ENCODE data around the gene EXOC3L2. TPM values are rescaled to one million over a fixed set of nuclear protein-coding genes. Genes with fewer than 3 reads are reported as not detected.
A peak's percentile ranks its signal among the peaks of the same experiment; 100 is the strongest.

EXOC3L2 gene
- total and polyA plus RNA-seq, 10 donors = 1.9 to 22.7 (median 13.4) TPM

- Histone ChIP-seq H3K4me3 (no peak overlapping the region), H3K27ac (no peak overlapping the region), H3K27me3 (replicated peaks in 1 of 7) (peaks cover 0 to 10% (median 0%) of the 10 kb centered on the region in 7 donors), H3K9me3 (no peaks in the 10 kb centered on the region), H3K4me1 (peaks cover 0 to 20% (median 8%) of the 10 kb centered on the region in 6 donors), H3K36me3 (peaks cover 0 to 3% (median 0%) of the 10 kb centered on the region in 6 donors)
- DNase-seq = no peak
- WGBS, 5 donors = 88 to 99% (median 93%) methylated on average over 3 of the region's 3 CpGs
- intact Hi-C loops (cut with DNase I; ENCODE audit: low total_unique reads) = no loop called here
- TF ChIP-seq POLR2A (IDR thresholded peaks at IDR 0.05) (no peak), POLR2AphosphoS5 (IDR thresholded peaks at IDR 0.05) (no peak), CTCF (IDR thresholded peaks at IDR 0.05 in 8 of 11, conservative IDR thresholded peaks at IDR 0.05 in 3 of 11) (no peak)
Measured at GRCh38 chr19:45206328-45206727, 38.9 kb downstream of the EXOC3L2 start.

GRCh38 chr19:45205810-45206209 lies 39.4 kb downstream of the EXOC3L2 start:
- intact Hi-C loops (cut with DNase I; ENCODE audit: low total_unique reads) = no loop called here
- H3K27me3 ChIP-seq (replicated peaks in 1 of 7) = peaks cover 0 to 5% (median 0%) of the 10 kb centered on the region in 7 donors
- TF ChIP-seq CTCF (IDR thresholded peaks at IDR 0.05 in 8 of 11, conservative IDR thresholded peaks at IDR 0.05 in 3 of 11) (no peak), POLR2AphosphoS5 (IDR thresholded peaks at IDR 0.05) (no peak), POLR2A (IDR thresholded peaks at IDR 0.05) (no peak)

GRCh38 chr19:45202637-45203036 lies 42.6 kb downstream of the EXOC3L2 start:
- H3K27me3 ChIP-seq (replicated peaks in 1 of 7) = no peaks in the 10 kb centered on the region
- H3K4me3 ChIP-seq = no peak overlapping the region
- H3K9me3 ChIP-seq = no peaks in the 10 kb centered on the region
- no peak for TF ChIP-seq CTCF (IDR thresholded peaks at IDR 0.05 in 8 of 11, conservative IDR thresholded peaks at IDR 0.05 in 3 of 11)
- TF ChIP-seq POLR2A (IDR thresholded peaks at IDR 0.05) = no peak
- no peak for TF ChIP-seq POLR2AphosphoS5 (IDR thresholded peaks at IDR 0.05)
- no peak for DNase-seq
- WGBS, 5 donors = 76 to 90% (median 82%) methylated on average over 6 of the region's 6 CpGs
- H3K4me1 ChIP-seq = peaks cover 0 to 10% (median 0%) of the 10 kb centered on the region in 6 donors
- intact Hi-C loops (cut with DNase I; ENCODE audit: low total_unique reads) = no loop called here
- peaks cover 0 to 3% (median 0%) of the 10 kb centered on the region in 6 donors for H3K36me3 ChIP-seq
- H3K27ac ChIP-seq = peak overlapping the region in 5 of 8 donors; percentile 33 to 47 (median 37)

More at GRCh38 chr19:45205810-45206209, 39.4 kb downstream of the EXOC3L2 start:
- 82 to 91% (median 86%) methylated on average over 12 of the region's 12 CpGs for WGBS, 5 donors
- Histone ChIP-seq H3K4me1 (peaks cover 0 to 14% (median 5%) of the 10 kb centered on the region in 6 donors), H3K4me3 (no peak overlapping the region), H3K27ac (no peak overlapping the region), H3K36me3 (peaks cover 0 to 3% (median 0%) of the 10 kb centered on the region in 6 donors), H3K9me3 (no peaks in the 10 kb centered on the region)
- DNase-seq = no peak

- H3K4me1 ChIP-seq = peaks cover 0 to 10% (median 0%) of the 10 kb centered on the region in 6 donors
- no peak for DNase-seq
- 62 to 78% (median 75%) methylated on average over 4 of the region's 4 CpGs for WGBS, 5 donors
- no peak overlapping the region for H3K4me3 ChIP-seq
- H3K27me3 ChIP-seq (replicated peaks in 1 of 7) = no peaks in the 10 kb centered on the region
- H3K9me3 ChIP-seq = no peaks in the 10 kb centered on the region
- intact Hi-C loops (cut with DNase I; ENCODE audit: low total_unique reads) = no loop called here
- H3K27ac ChIP-seq = no peak overlapping the region
- TF ChIP-seq CTCF (IDR thresholded peaks at IDR 0.05 in 8 of 11, conservative IDR thresholded peaks at IDR 0.05 in 3 of 11) (peak in 6 of 11 experiments; percentile 19 to 58 (median 28)), POLR2AphosphoS5 (IDR thresholded peaks at IDR 0.05) (no peak), POLR2A (IDR thresholded peaks at IDR 0.05) (no peak)
- peaks cover 0 to 3% (median 0%) of the 10 kb centered on the region in 6 donors for H3K36me3 ChIP-seq
Measured at GRCh38 chr19:45200568-45200967, 44.6 kb downstream of the EXOC3L2 start.

Measured in spleen (tissue), 11 donors.